Fibroblast of villous mesenchyme (primary cell): ENCODE data around the gene KCNMB1. TPM values are rescaled to one million over a fixed set of nuclear protein-coding genes. Genes with fewer than 3 reads are reported as not detected.
A peak's percentile ranks its signal among the peaks of the same experiment; 100 is the strongest.

ENCODE experiments used
- DNase-seq: peaks from one replicate; pipeline ENCODE4 v3.0.0-alpha.2; 2010; ENCODE audit warnings: low read depth
- H3K4me3 ChIP-seq: 2 replicates; pipeline ENCODE4 v1.5.1; 2011; ENCODE audit warnings: low read depth, mild to moderate bottlenecking, low read length
- total RNA-seq: library from RNA; depleted of rRNA; stranded (reverse); fragments of >200 nt; gene quantifications from 2 replicates; pipeline ENCODE4 v1.2.3, GENCODE V29; 2012
- TF ChIP-seq, protein P1 (sequence below): IDR thresholded peaks from 2 replicates; pipeline ENCODE4 v1.5.1; 2012; ENCODE audit warnings: low read depth, mild to moderate bottlenecking, low read length; ENCODE audit not compliant: insufficient read depth

Gene KCNMB1
- total RNA-seq, 1 donor: not detected

DNA sequence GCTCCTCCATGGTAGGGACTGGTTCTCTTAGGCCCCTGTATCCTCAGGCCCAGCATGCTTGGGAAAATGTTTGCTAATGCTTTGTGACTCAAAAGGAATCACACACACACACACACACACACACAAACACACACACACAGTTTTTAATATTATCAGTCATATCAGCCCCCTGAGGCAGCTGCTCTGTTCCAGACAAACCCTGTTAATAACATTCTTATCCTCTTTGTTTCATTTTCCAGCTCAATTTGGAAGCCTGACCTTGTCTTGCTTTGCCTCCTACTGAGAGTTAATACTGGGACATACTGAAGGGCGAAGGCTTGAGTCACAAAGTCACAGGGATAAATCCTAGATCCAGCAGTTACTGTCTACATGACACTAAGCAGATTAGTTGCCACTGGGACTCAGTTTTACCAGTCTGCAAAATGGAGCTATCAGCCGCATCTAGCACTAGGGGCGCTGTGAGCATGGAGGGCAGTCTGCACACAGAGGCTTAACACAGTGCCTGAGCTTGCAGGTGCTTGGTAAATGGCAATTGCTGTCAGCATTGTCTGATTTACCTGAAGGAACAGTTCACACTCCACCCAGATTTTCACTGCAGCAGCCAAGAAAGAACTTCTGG is 37.1 kb upstream of the KCNMB1 start:
- H3K4me3 ChIP-seq: no peak overlapping the region
- no peak for DNase-seq
- TF ChIP-seq, protein P1, sequence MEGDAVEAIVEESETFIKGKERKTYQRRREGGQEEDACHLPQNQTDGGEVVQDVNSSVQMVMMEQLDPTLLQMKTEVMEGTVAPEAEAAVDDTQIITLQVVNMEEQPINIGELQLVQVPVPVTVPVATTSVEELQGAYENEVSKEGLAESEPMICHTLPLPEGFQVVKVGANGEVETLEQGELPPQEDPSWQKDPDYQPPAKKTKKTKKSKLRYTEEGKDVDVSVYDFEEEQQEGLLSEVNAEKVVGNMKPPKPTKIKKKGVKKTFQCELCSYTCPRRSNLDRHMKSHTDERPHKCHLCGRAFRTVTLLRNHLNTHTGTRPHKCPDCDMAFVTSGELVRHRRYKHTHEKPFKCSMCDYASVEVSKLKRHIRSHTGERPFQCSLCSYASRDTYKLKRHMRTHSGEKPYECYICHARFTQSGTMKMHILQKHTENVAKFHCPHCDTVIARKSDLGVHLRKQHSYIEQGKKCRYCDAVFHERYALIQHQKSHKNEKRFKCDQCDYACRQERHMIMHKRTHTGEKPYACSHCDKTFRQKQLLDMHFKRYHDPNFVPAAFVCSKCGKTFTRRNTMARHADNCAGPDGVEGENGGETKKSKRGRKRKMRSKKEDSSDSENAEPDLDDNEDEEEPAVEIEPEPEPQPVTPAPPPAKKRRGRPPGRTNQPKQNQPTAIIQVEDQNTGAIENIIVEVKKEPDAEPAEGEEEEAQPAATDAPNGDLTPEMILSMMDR: no peak

DNA sequence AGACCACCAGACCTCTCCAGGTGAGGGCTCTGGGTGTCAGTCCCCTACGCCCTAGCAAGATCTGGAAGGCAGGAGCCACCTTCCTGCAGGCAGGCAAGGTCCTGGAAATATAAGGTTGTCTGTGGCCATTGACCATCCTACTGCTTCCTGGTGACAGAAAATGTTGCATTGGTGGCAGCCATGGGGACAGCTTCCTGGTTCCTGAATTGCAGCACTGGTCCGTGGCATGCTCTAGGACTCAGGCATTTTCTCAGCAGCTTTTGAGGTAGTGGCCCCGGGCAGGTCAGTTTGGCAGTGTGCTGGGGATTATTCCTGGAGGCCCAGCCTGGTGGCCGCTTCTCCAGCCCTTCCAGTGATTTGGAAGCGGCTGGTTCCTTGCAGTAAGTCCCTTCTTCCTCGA is 36.6 kb upstream of the KCNMB1 start:
- no peak for DNase-seq
- H3K4me3 ChIP-seq: no peak overlapping the region
- TF ChIP-seq, protein P1: no peak

DNA sequence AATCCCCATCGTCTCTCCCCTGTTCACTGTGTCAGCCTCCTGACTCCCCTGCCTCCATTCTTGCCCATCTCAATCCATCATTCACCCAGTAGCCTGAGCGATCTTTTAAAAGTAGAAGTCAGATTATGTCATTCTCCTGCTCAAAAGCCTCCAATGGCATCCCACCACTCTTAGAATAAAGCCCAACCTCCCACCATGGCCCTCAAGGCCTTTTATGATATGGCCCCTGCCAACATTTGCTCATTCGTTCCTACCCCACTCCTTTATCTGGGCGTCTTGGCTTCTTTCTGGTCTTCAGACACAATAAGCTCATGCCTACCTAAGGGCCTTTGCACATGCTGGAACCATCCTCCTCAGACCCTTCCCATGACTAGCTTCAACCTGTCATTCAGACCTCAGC is 35.5 kb upstream of the KCNMB1 start:
- DNase-seq: no peak
- TF ChIP-seq, protein P1: no peak
- no peak overlapping the region for H3K4me3 ChIP-seq

DNA sequence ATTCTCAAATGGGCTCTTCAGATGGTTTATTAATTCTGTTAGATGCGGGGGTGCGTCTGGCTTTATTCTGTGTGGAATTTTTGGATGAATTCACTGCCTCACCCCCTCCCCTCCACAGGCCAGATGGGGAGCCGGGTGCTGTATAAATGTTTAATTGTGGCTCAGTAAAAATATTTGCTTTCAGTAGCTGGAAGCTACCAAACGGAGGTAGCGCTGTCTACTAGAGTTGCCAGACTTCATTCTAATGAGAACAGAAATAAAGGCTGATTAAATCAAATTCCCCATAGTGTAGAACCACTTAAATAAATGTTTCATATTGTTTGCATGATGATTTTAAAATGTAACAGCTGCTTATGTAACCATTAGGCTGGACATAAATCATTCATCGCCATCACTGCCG is 34.5 kb upstream of the KCNMB1 start:
- H3K4me3 ChIP-seq: no peak overlapping the region
- TF ChIP-seq, protein P1: no peak
- no peak for DNase-seq

DNA sequence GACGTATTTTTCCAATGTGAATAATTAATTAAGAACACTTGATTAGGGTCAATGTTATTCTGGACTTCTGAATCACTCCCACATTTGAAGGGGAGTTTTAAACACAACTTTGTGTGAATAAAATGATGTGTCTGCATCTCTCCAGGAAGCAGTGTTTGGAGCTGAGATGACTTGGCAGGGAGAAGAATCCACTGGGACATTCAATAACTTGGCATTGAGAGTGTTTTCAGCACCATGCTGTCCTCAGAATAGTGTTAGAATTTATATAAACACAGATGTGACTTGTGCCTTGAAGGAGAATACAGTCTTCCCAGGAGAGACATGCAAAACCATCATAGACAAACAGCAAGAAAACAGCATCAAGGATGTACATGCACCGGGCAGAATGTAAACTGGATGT is 32.7 kb upstream of the KCNMB1 start:
- DNase-seq: no peak
- no peak overlapping the region for H3K4me3 ChIP-seq
- TF ChIP-seq, protein P1: no peak

DNA sequence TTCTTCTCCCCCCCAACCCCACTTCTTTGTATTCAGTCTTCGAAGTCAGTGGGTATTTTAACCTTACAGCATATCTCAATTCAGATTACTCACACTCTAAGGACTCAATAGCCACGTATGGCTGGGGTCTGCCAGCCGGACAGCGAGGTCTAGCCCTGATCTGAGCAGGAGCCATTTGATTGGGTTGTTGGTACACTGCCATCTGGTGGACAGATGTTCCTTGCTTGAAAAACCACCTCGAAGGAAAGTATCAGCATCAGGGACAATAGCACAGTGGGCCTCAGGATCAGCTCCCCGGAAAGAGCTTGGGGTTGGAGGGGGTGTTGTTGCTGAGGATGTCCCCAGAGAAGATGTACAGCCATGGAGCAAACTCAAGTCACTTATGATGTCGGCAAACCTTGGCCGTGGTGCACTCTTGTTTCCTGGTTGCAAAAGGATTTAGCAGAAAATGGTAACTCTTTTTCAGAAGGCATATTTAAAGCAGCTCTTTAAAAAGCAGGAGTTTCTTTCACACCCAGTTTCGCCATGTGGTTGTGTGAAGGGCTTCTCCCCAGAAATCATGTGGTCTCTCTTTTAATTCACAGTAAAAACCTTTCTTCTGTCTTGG is 31.7 kb upstream of the KCNMB1 start:
- DNase-seq: peak; percentile 71
- no peak overlapping the region for H3K4me3 ChIP-seq
- TF ChIP-seq, protein P1: peak; percentile 83

DNA sequence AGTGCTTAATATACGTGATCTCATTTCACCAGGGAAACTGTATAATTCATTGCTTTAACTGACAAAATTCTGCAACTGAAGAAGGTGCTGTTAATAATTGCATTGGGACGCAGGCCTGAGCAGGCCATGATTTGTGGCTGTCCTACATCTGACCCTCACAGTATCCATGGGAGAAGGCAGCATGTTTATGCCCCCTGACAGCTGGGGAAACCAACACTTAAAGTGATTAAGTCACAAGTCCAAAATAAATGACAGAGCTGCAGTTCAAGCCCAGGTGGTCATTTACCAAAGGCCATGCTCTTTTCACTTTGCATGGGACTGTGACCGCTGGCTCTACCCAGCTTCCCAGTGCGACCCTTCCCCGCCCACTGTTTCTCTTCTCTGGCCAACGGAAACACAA is 30.5 kb upstream of the KCNMB1 start:
- no peak for DNase-seq
- TF ChIP-seq, protein P1: no peak
- H3K4me3 ChIP-seq: no peak overlapping the region
